Cardiac fibroblast (primary cell): ENCODE measurements around the gene SUV39H1.

Experiments
- DNase-seq, 2 donors: peaks; one replicate each; pipeline versions ENCODE4 v3.0.0 to v3.0.0-alpha.2; 2010; ENCODE audit warnings: low read depth in 2 of 2
- H3K4me3 ChIP-seq, 2 donors: replicated peaks in 1 of 2; 1 replicate in 1 of 2; 2 replicates in 1 of 2; pipeline ENCODE4 v1.5.1; 2011; ENCODE audit warnings: low read depth in 2 of 2, low read length in 2 of 2, mild to moderate bottlenecking in 2 of 2, moderate library complexity in 1 of 2
- CTCF ChIP-seq: IDR thresholded peaks from one replicate; pipeline ENCODE4 v1.5.1; 2011; ENCODE audit warnings: low read depth, mild to moderate bottlenecking, low read length, inconsistent platforms

The SUV39H1 gene

GRCh38 chrX:48736303-48736702, 39.8 kb downstream of the SUV39H1 start:
- no peak overlapping the region for H3K4me3 ChIP-seq
- DNase-seq, result no peak
- no peak for TF ChIP-seq CTCF

- peak overlapping the region; percentile 22 to 30 for H3K4me3 ChIP-seq
- DNase-seq, result no peak
- no peak for TF ChIP-seq CTCF
Measured at GRCh38 chrX:48736878-48737212, 40.3 kb downstream of the SUV39H1 start.

GRCh38 chrX:48737213-48737938, 40.8 kb downstream of the SUV39H1 start:
- peak; percentile 98 for DNase-seq
- no peak for TF ChIP-seq CTCF
- H3K4me3 ChIP-seq, result peak overlapping the region; percentile 58 to 65

GRCh38 chrX:48737940-48738339, 41.4 kb downstream of the SUV39H1 start:
- TF ChIP-seq CTCF, result no peak
- DNase-seq, result no peak
- H3K4me3 ChIP-seq, result peak overlapping the region; percentile 58 to 65

GRCh38 chrX:48741834-48742233, 45.3 kb downstream of the SUV39H1 start:
- DNase-seq, result no peak
- no peak overlapping the region for H3K4me3 ChIP-seq
- no peak for TF ChIP-seq CTCF

- no peak for TF ChIP-seq CTCF
- DNase-seq, result no peak
- H3K4me3 ChIP-seq, result no peak overlapping the region
Measured at GRCh38 chrX:48745222-48745621, 48.7 kb downstream of the SUV39H1 start.
